Mesendoderm (in vitro differentiated cells): ENCODE measurements around the gene BHLHA15.

Experiments
- DNase-seq: peaks from one replicate; pipeline ENCODE4 v3.0.0; 2013
- H2AK5ac ChIP-seq: 2 replicates; pipeline ENCODE4 v1.6.1; 2013; ENCODE audit warnings: low read length, inconsistent platforms
- H2BK120ac ChIP-seq: 2 replicates; pipeline ENCODE4 v1.6.1; 2013; ENCODE audit warnings: low read depth, mild to moderate bottlenecking, low read length, moderate library complexity, mixed read lengths
- H2BK15ac ChIP-seq: replicated peaks from 2 replicates; pipeline ENCODE4 v1.6.1; 2013; ENCODE audit warnings: low read depth, mild to moderate bottlenecking, moderate library complexity
- H2BK5ac ChIP-seq: 2 replicates; pipeline ENCODE4 v1.6.1; 2013; ENCODE audit warnings: low read length, inconsistent platforms
- H3K18ac ChIP-seq: 2 replicates; pipeline ENCODE4 v1.6.1; 2013; ENCODE audit warnings: mild to moderate bottlenecking, low read length, mixed read lengths
- H3K23ac ChIP-seq: one replicate; pipeline ENCODE4 v1.6.1; 2013; ENCODE audit warnings: low read length
- H3K27ac ChIP-seq: 2 replicates; pipeline ENCODE4 v1.5.1; 2013; ENCODE audit warnings: low read depth, mild to moderate bottlenecking, inconsistent platforms, low read length, moderate library complexity
- H3K27me3 ChIP-seq: 2 replicates; pipeline ENCODE4 v1.6.1; 2013; ENCODE audit warnings: low read length, control low read depth, mild to moderate bottlenecking, inconsistent platforms; ENCODE audit not compliant: insufficient read depth, poor library complexity
- H3K36me3 ChIP-seq: 2 replicates; pipeline ENCODE4 v1.6.1; 2013; ENCODE audit warnings: low read length, inconsistent platforms; ENCODE audit not compliant: control insufficient read depth, insufficient read depth
- H3K4ac ChIP-seq: one replicate; pipeline ENCODE4 v1.6.1; 2013; ENCODE audit warnings: low read depth, mild to moderate bottlenecking, low read length, moderate library complexity
- H3K4me1 ChIP-seq: 2 replicates; pipeline ENCODE4 v1.6.1; 2013; ENCODE audit warnings: low read depth, low read length, inconsistent platforms; ENCODE audit not compliant: control insufficient read depth
- H3K4me2 ChIP-seq: 2 replicates; pipeline ENCODE4 v1.6.1; 2013; ENCODE audit warnings: low read length
- H3K4me3 ChIP-seq: 2 replicates; pipeline ENCODE4 v1.5.1; 2013; ENCODE audit warnings: mild to moderate bottlenecking, low read length
- H3K56ac ChIP-seq: one replicate; pipeline ENCODE4 v1.6.1; 2013; ENCODE audit warnings: low read length
- H3K79me1 ChIP-seq: 2 replicates; pipeline ENCODE4 v1.6.1; 2013; ENCODE audit warnings: low read length, inconsistent platforms
- H3K79me2 ChIP-seq: 2 replicates; pipeline ENCODE4 v1.6.1; 2013; ENCODE audit warnings: mild to moderate bottlenecking, low read length; ENCODE audit not compliant: control insufficient read depth, insufficient read depth
- H3K9ac ChIP-seq: 2 replicates; pipeline ENCODE4 v1.6.1; 2013; ENCODE audit warnings: low read length, inconsistent platforms
- H4K5ac ChIP-seq: one replicate; pipeline ENCODE4 v1.6.1; 2013; ENCODE audit warnings: low read length
- H4K8ac ChIP-seq: one replicate; pipeline ENCODE4 v1.6.1; 2013; ENCODE audit warnings: low read depth, mild to moderate bottlenecking, control low read depth, low read length, moderate library complexity
- WGBS: extraction: QIAGEN DNeasy Blood & Tissue Kit; methylation state at CpG from one replicate; pipeline ENCODE4 v1.1.7; 2013; ENCODE audit warnings: low lambda C conversion rate, missing lambda C conversion rate; ENCODE audit not compliant: insufficient coverage; ENCODE audit errors: extremely low coverage; 5-methylcytosine and 5-hydroxymethylcytosine counted together

Gene BHLHA15

GRCh38 chr7:98249106-98249505 is 37.9 kb downstream of the BHLHA15 start:
- Histone ChIP-seq H2AK5ac (no peak overlapping the region), H3K23ac (no peak overlapping the region), H3K56ac (no peak overlapping the region), H3K79me2 (no peaks in the 10 kb centered on the region), H4K5ac (no peak overlapping the region), H3K4me2 (no peak overlapping the region), H3K4me3 (no peak overlapping the region), H3K27me3 (no peaks in the 10 kb centered on the region), H3K4ac (no peak overlapping the region), H2BK120ac (no peak overlapping the region), H4K8ac (no peak overlapping the region), H3K79me1 (peaks cover 2% of the 10 kb centered on the region), H3K4me1 (peaks cover 2% of the 10 kb centered on the region), H3K18ac (no peak overlapping the region), H3K9ac (no peak overlapping the region), H2BK5ac (no peak overlapping the region), H2BK15ac (no peak overlapping the region), H3K36me3 (no peaks in the 10 kb centered on the region), H3K27ac (no peak overlapping the region)
- DNase-seq = no peak
- no CpG with 5 or more reads among the region's 6 CpGs for WGBS

- Histone ChIP-seq H2BK120ac (no peak overlapping the region), H3K36me3 (no peaks in the 10 kb centered on the region), H3K56ac (no peak overlapping the region), H3K4me1 (peaks cover 2% of the 10 kb centered on the region), H3K79me2 (no peaks in the 10 kb centered on the region), H3K27ac (no peak overlapping the region), H3K9ac (no peak overlapping the region), H3K4me3 (no peak overlapping the region), H3K4ac (no peak overlapping the region), H3K79me1 (peaks cover 2% of the 10 kb centered on the region), H4K8ac (no peak overlapping the region), H2AK5ac (no peak overlapping the region), H3K4me2 (no peak overlapping the region), H3K27me3 (no peaks in the 10 kb centered on the region), H2BK5ac (no peak overlapping the region), H2BK15ac (no peak overlapping the region), H3K23ac (no peak overlapping the region), H3K18ac (no peak overlapping the region), H4K5ac (no peak overlapping the region)
- DNase-seq = peak; percentile 36
- WGBS = no CpG with 5 or more reads among the region's 3 CpGs
These were observed 39.5 kb downstream of the BHLHA15 start for GRCh38 chr7:98250789-98251188.

- Histone ChIP-seq H3K18ac (no peak overlapping the region), H3K4me2 (peak overlapping the region; percentile 56), H3K36me3 (no peaks in the 10 kb centered on the region), H2BK120ac (no peak overlapping the region), H3K4me3 (peak overlapping the region; percentile 85), H3K56ac (peak overlapping the region; percentile 92), H4K5ac (no peak overlapping the region), H3K27me3 (no peaks in the 10 kb centered on the region), H3K23ac (no peak overlapping the region), H2BK5ac (no peak overlapping the region), H3K9ac (peak overlapping the region; percentile 81), H3K4me1 (peaks cover 2% of the 10 kb centered on the region), H3K27ac (no peak overlapping the region), H3K4ac (no peak overlapping the region), H3K79me1 (peaks cover 2% of the 10 kb centered on the region), H3K79me2 (no peaks in the 10 kb centered on the region), H2AK5ac (no peak overlapping the region), H2BK15ac (no peak overlapping the region), H4K8ac (no peak overlapping the region)
- no peak for DNase-seq
- WGBS = no CpG with 5 or more reads among the region's 9 CpGs
These were observed 40.0 kb downstream of the BHLHA15 start for GRCh38 chr7:98251231-98251600.

- no peak within 1 kb of the TSS for H3K27ac ChIP-seq
- H3K79me2 ChIP-seq = no peaks in the 10 kb centered on the region
- H3K56ac ChIP-seq = peak within 1 kb of the TSS; percentile 92
- H3K23ac ChIP-seq = no peak within 1 kb of the TSS
- H3K9ac ChIP-seq = peak within 1 kb of the TSS; percentile 81
- no peak within 1 kb of the TSS for H3K4ac ChIP-seq
- no peaks in the 10 kb centered on the region for H3K27me3 ChIP-seq
- WGBS = no CpG with 5 or more reads among the region's 69 CpGs
- H3K36me3 ChIP-seq = no peaks in the 10 kb centered on the region
- no peak within 1 kb of the TSS for H3K18ac ChIP-seq
- peak within 1 kb of the TSS; percentile 85 for H3K4me3 ChIP-seq
- peaks cover 2% of the 10 kb centered on the region for H3K79me1 ChIP-seq
- no peak within 1 kb of the TSS for H2BK5ac ChIP-seq
- no peak within 1 kb of the TSS for H2BK120ac ChIP-seq
- H4K5ac ChIP-seq = no peak within 1 kb of the TSS
- no peak within 1 kb of the TSS for H2AK5ac ChIP-seq
- H4K8ac ChIP-seq = no peak within 1 kb of the TSS
- peak within 1 kb of the TSS; percentile 56 for H3K4me2 ChIP-seq
- peak; percentile 94 for DNase-seq
- H3K4me1 ChIP-seq = peaks cover 2% of the 10 kb centered on the region
- no peak within 1 kb of the TSS for H2BK15ac ChIP-seq
These were observed 40.6 kb downstream of the BHLHA15 start, which contains the start of gene TECPR1 for GRCh38 chr7:98251601-98252424. TECPR1 (minus strand) TSS chr7:98252232; CDS start chr7:98246146, 6,086 bp downstream.

- Histone ChIP-seq H3K36me3 (no peaks in the 10 kb centered on the region), H3K27ac (no peak overlapping the region), H3K56ac (peak overlapping the region; percentile 91), H3K27me3 (no peaks in the 10 kb centered on the region), H2BK5ac (no peak overlapping the region), H3K79me2 (no peaks in the 10 kb centered on the region), H3K4ac (no peak overlapping the region), H3K4me2 (peak overlapping the region; percentile 31), H3K23ac (no peak overlapping the region), H2BK120ac (no peak overlapping the region), H4K8ac (no peak overlapping the region), H2BK15ac (no peak overlapping the region), H3K79me1 (peaks cover 2% of the 10 kb centered on the region), H3K18ac (no peak overlapping the region), H4K5ac (no peak overlapping the region), H3K4me1 (peaks cover 2% of the 10 kb centered on the region), H3K4me3 (peak overlapping the region; percentile 79), H2AK5ac (no peak overlapping the region), H3K9ac (peak overlapping the region; percentile 80)
- no peak for DNase-seq
- WGBS = no CpG with 5 or more reads among the region's 32 CpGs
These were observed 41.3 kb downstream of the BHLHA15 start for GRCh38 chr7:98252425-98253054.
